Uterus (tissue), 2 donors: ENCODE data around the gene ING3.

Experiments
- CTCF ChIP-seq, 4 experiments: fragments of 200-600 bp in 2 of 4; fragments of 450-650 bp in 2 of 4; sonication (generic) in 2 of 4; IDR thresholded peaks; one replicate each; pipeline ENCODE4 v1.5.1; 2016 to 2019; ENCODE audit warnings: antibody characterized with exemption in 4 of 4, mild to moderate bottlenecking in 2 of 4, moderate library complexity in 1 of 4
- POLR2A ChIP-seq, 2 donors: fragments of 450-650 bp; IDR thresholded peaks; one replicate each; pipeline ENCODE4 v1.6.1; 2016; ENCODE audit warnings: antibody characterized with exemption in 2 of 2, mild to moderate bottlenecking in 1 of 2, moderate library complexity in 1 of 2

- TF ChIP-seq CTCF (IDR thresholded peaks at IDR 0.05), result no peak
- no peak for TF ChIP-seq POLR2A (IDR thresholded peaks at IDR 0.05)
These were observed 5.6 kb upstream of the ING3 start for GRCh38 chr7:120944826-120945562.
